Measurements from ENCODE around the gene ATR. TPM values are rescaled to one million over a fixed set of nuclear protein-coding genes. Genes with fewer than 3 reads are reported as not detected.

Gene ATR
- total RNA-seq, 1 donor = 22.1 TPM

DNA sequence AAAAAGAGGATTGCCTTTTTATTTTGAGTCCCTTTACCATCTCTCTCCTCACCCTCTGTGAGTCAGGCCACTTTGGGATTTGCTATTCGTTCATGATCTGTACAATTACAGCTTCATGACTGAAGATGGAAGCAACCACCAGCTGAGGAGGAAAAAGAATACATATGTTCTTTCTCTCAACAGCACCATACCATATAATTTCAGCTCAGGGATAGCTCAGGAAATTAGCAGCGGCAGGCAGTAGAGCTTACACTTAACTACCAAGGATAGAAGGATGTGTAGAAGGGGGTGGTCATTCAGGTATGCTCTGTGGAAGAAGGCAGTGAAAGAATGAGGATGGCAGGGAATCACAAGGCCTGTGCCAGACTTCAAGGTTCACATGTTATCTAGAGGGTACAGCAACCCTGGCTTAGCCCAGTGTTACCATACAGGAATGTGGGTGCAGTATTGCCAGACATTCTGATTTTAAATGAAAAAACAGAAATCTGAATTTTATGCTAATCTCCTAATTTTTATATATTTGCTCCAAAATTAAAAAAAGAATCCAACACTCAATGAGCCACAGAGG is 35.6 kb upstream of the ATR start:
- no peak overlapping the region for H3K4me2 ChIP-seq (ENCODE audit: insufficient read depth, low read length)
- TF ChIP-seq, protein P1, sequence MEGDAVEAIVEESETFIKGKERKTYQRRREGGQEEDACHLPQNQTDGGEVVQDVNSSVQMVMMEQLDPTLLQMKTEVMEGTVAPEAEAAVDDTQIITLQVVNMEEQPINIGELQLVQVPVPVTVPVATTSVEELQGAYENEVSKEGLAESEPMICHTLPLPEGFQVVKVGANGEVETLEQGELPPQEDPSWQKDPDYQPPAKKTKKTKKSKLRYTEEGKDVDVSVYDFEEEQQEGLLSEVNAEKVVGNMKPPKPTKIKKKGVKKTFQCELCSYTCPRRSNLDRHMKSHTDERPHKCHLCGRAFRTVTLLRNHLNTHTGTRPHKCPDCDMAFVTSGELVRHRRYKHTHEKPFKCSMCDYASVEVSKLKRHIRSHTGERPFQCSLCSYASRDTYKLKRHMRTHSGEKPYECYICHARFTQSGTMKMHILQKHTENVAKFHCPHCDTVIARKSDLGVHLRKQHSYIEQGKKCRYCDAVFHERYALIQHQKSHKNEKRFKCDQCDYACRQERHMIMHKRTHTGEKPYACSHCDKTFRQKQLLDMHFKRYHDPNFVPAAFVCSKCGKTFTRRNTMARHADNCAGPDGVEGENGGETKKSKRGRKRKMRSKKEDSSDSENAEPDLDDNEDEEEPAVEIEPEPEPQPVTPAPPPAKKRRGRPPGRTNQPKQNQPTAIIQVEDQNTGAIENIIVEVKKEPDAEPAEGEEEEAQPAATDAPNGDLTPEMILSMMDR (IDR thresholded peaks at IDR 0.05; ENCODE audit: extremely low read depth, low read depth, low read length) = no peak

DNA sequence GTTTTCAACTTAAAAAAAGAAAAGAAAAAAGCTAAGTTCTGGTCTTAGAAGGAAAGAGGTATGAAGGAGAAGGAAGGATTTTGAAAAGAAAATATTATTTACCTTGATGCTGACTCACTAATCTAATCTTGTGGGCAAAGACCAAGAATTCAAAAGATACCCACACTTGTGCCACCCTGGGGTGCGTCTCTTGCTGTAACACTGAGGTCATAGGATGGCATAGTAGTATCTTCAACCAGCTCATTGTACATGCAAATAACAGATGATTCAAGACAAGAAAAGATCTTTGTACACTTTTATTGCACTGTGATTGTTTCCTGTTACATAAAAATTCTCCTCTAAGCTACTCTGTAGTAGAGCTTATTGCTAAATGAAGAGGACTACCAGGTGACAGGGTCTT is 35.0 kb upstream of the ATR start:
- Histone ChIP-seq H3K27me3 (ENCODE audit: insufficient read depth, low read length) (no peaks in the 10 kb centered on the region), H3K79me2 (ENCODE audit: insufficient read depth, low read length) (no peaks in the 10 kb centered on the region), H3K27ac (ENCODE audit: low read depth, low read length) (no peak overlapping the region), H3K4me1 (ENCODE audit: insufficient read depth, low read length) (no peaks in the 10 kb centered on the region), H3K9me3 (ENCODE audit: low read depth, low read length) (no peaks in the 10 kb centered on the region), H2AFZ (ENCODE audit: low read length) (no peak overlapping the region), H3K4me3 (ENCODE audit: insufficient read depth, low read length) (no peak overlapping the region), H4K20me1 (ENCODE audit: insufficient read depth, low read length) (no peaks in the 10 kb centered on the region), H3K36me3 (ENCODE audit: insufficient read depth, low read length) (no peaks in the 10 kb centered on the region), H3K4me2 (ENCODE audit: insufficient read depth, low read length) (no peak overlapping the region)
- TF ChIP-seq, protein P1 (IDR thresholded peaks at IDR 0.05; ENCODE audit: extremely low read depth, low read depth, low read length) = no peak
- DNase-seq (ENCODE audit: insufficient read length, low spot score, missing footprints) = no peak

More for the DNA sequence above, 35.6 kb upstream of the ATR start:
- H3K36me3 ChIP-seq (ENCODE audit: insufficient read depth, low read length) = no peaks in the 10 kb centered on the region
- DNase-seq (ENCODE audit: insufficient read length, low spot score, missing footprints) = no peak
- no peaks in the 10 kb centered on the region for H3K27me3 ChIP-seq (ENCODE audit: insufficient read depth, low read length)
- H3K4me1 ChIP-seq (ENCODE audit: insufficient read depth, low read length) = no peaks in the 10 kb centered on the region
- no peak overlapping the region for H2AFZ ChIP-seq (ENCODE audit: low read length)
- no peak overlapping the region for H3K27ac ChIP-seq (ENCODE audit: low read depth, low read length)
- no peaks in the 10 kb centered on the region for H3K79me2 ChIP-seq (ENCODE audit: insufficient read depth, low read length)
- H3K4me3 ChIP-seq (ENCODE audit: insufficient read depth, low read length) = no peak overlapping the region
- H4K20me1 ChIP-seq (ENCODE audit: insufficient read depth, low read length) = no peaks in the 10 kb centered on the region
- H3K9me3 ChIP-seq (ENCODE audit: low read depth, low read length) = no peaks in the 10 kb centered on the region

DNA sequence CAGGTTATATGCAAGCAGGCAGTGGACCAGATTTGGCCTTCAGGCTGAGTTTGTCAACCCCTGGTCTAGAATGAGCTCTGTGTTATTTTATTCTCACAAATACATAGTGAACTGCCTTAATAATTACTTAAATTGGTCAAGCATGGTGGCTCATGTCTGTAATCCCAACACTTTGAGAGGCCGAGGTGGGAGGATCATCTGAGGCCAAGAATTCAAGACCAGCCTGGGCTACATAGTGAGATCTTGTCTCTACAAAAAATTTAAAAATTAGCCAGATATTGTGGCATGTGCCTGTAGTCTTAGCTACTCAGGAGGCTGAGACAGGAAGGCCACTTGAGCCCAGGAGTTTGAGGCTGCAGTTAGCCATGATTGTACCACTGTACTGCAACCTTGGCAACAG is 32.7 kb upstream of the ATR start:
- H3K27ac ChIP-seq (ENCODE audit: low read depth, low read length) = no peak overlapping the region
- H3K4me1 ChIP-seq (ENCODE audit: insufficient read depth, low read length) = no peaks in the 10 kb centered on the region
- H3K27me3 ChIP-seq (ENCODE audit: insufficient read depth, low read length) = no peaks in the 10 kb centered on the region
- no peaks in the 10 kb centered on the region for H3K36me3 ChIP-seq (ENCODE audit: insufficient read depth, low read length)
- no peaks in the 10 kb centered on the region for H4K20me1 ChIP-seq (ENCODE audit: insufficient read depth, low read length)
- TF ChIP-seq, protein P1 (IDR thresholded peaks at IDR 0.05; ENCODE audit: extremely low read depth, low read depth, low read length) = no peak
- H3K4me3 ChIP-seq (ENCODE audit: insufficient read depth, low read length) = no peak overlapping the region
- no peaks in the 10 kb centered on the region for H3K9me3 ChIP-seq (ENCODE audit: low read depth, low read length)
- DNase-seq (ENCODE audit: insufficient read length, low spot score, missing footprints) = no peak
- H3K4me2 ChIP-seq (ENCODE audit: insufficient read depth, low read length) = no peak overlapping the region
- no peak overlapping the region for H2AFZ ChIP-seq (ENCODE audit: low read length)
- no peaks in the 10 kb centered on the region for H3K79me2 ChIP-seq (ENCODE audit: insufficient read depth, low read length)

DNA sequence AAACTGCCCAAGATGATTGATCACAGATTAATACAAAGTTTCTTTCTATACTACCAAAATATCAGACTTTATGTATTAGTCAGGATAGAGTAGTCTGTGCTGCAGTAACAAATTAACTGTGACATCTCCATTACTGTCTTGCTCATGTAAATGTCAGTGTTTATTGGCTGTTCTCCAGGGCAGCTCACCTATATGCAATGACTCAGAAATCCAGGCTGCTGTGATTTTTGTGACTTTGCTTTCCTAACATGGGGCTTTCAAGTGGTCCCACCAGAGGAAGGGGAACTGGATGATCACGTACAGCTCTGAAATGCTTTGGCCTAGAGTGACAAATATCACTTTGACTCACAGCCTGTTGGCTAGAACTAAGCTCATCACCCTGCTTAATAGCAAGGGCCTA is 30.6 kb upstream of the ATR start:
- Histone ChIP-seq H3K36me3 (ENCODE audit: insufficient read depth, low read length) (no peaks in the 10 kb centered on the region), H3K4me3 (ENCODE audit: insufficient read depth, low read length) (no peak overlapping the region), H4K20me1 (ENCODE audit: insufficient read depth, low read length) (no peaks in the 10 kb centered on the region), H3K27me3 (ENCODE audit: insufficient read depth, low read length) (no peaks in the 10 kb centered on the region), H3K79me2 (ENCODE audit: insufficient read depth, low read length) (no peaks in the 10 kb centered on the region), H3K4me1 (ENCODE audit: insufficient read depth, low read length) (no peaks in the 10 kb centered on the region), H3K9me3 (ENCODE audit: low read depth, low read length) (no peaks in the 10 kb centered on the region), H3K4me2 (ENCODE audit: insufficient read depth, low read length) (no peak overlapping the region), H3K27ac (ENCODE audit: low read depth, low read length) (no peak overlapping the region), H2AFZ (ENCODE audit: low read length) (no peak overlapping the region)
- TF ChIP-seq, protein P1 (IDR thresholded peaks at IDR 0.05; ENCODE audit: extremely low read depth, low read depth, low read length) = no peak
- no peak for DNase-seq (ENCODE audit: insufficient read length, low spot score, missing footprints)

All from osteoblast (primary cell).